H1 (cell line): Measurements from ENCODE around the gene GFM1. TPM values are rescaled to one million over a fixed set of nuclear protein-coding genes. Genes with fewer than 3 reads are reported as not detected.

Source experiments
- TEAD4 ChIP-seq: IDR thresholded peaks from 2 replicates; pipeline ENCODE4 v1.6.1; 2012; ENCODE audit warnings: low read depth, low read length, inconsistent platforms, mixed read lengths
- polyA plus RNA-seq, 7 experiments: library from polyadenylated mRNA; depleted of rRNA in 3 of 7; stranded (reverse) in 5 of 7; unstranded in 2 of 7; fragments of >200 nt in 5 of 7; fragments of 200-250 nt in 2 of 7; gene quantifications; 1 replicate in 5 of 7; 2 replicates in 1 of 7; 4 replicates in 1 of 7; pipeline versions ENCODE4 v1.2.1 to v1.2.3, GENCODE V29; 2011 to 2013; ENCODE audit warnings: missing spikeins in 2 of 7, mixed read lengths in 2 of 7
- total RNA-seq: library from RNA; stranded (reverse); fragmentation: NEBNext Ultra II Directional; extraction: Animal tissue kit (Norgen Biotek cat#: 25700); gene quantifications from 2 replicates; pipeline ENCODE4 v1.2.1, GENCODE V29; 2021

Gene GFM1
- total and polyA plus RNA-seq, 2 of the 8 experiments (the other 6 are each of a cell fraction or from before 2014, with no cell fraction given), result 10.9 to 45.3 TPM

- no peak for TF ChIP-seq TEAD4
These were observed 89.3 kb downstream of the GFM1 start (continued) for GRCh38 chr3:158733656-158734055.
